Activated CD4-positive, CD25-positive, alpha-beta regulatory T cell treated with anti-CD3 and anti-CD28 coated beads, Interleukin-2, amount 50 U/mL, for 24 hours (primary cell): Measurements from ENCODE around the gene SCN1A.
"Not testable (repeated sequence)": the region's sequence is repeated elsewhere in the genome, so short reads cannot be mapped to it uniquely, and the experiment has no call there.

Source experiments
- ATAC-seq, 2 donors: fragments of 150-1000 bp; cut with Tn5 transposase; one replicate each; pipeline ENCODE4 v1.10.0; 2021; ENCODE audit warnings: mild to moderate bottlenecking in 1 of 2, moderate library complexity in 1 of 2

SCN1A gene

GRCh38 chr2:166135152-166135848, 7.5 kb upstream of the SCN1A start:
- no peak for ATAC-seq

GRCh38 chr2:166134252-166135151, 6.7 kb upstream of the SCN1A start:
- no peak for ATAC-seq

- no peak for ATAC-seq
Measured at GRCh38 chr2:166133653-166134052, 5.8 kb upstream of the SCN1A start.

- ATAC-seq: no peak
Measured at GRCh38 chr2:166128156-166128505, 311 bp upstream of the SCN1A start.

- ATAC-seq: no peak
Measured at GRCh38 chr2:166126007-166126639, 1.7 kb downstream of the SCN1A start.

- ATAC-seq: no peak
Measured at GRCh38 chr2:166125557-166125956, 2.3 kb downstream of the SCN1A start.

GRCh38 chr2:166118180-166118579, 9.6 kb downstream of the SCN1A start:
- ATAC-seq: no peak

- ATAC-seq: no peak
Measured at GRCh38 chr2:166117491-166117890, 10.3 kb downstream of the SCN1A start.

GRCh38 chr2:166115589-166115988, 12.2 kb downstream of the SCN1A start:
- ATAC-seq: no peak

- ATAC-seq: peak; percentile 62 to 71
Measured at GRCh38 chr2:166112193-166112605, 15.6 kb downstream of the SCN1A start.

- no peak for ATAC-seq
Measured at GRCh38 chr2:166106431-166107015, 21.3 kb downstream of the SCN1A start.

- no peak for ATAC-seq
Measured at GRCh38 chr2:166104773-166105172, 23.0 kb downstream of the SCN1A start.

- no peak for ATAC-seq
Measured at GRCh38 chr2:166104084-166104483, 23.7 kb downstream of the SCN1A start.

- not testable (repeated sequence) for ATAC-seq
Measured at GRCh38 chr2:166103277-166103676, 24.5 kb downstream of the SCN1A start.

GRCh38 chr2:166094325-166094724, 33.5 kb downstream of the SCN1A start:
- ATAC-seq: no peak

- no peak for ATAC-seq
Measured at GRCh38 chr2:166092889-166093288, 34.9 kb downstream of the SCN1A start.

- ATAC-seq: no peak
Measured at GRCh38 chr2:166091439-166091838, 36.4 kb downstream of the SCN1A start.

- ATAC-seq: no peak
Measured at GRCh38 chr2:166090908-166091307, 36.9 kb downstream of the SCN1A start.

- ATAC-seq: no peak
Measured at GRCh38 chr2:166090346-166090745, 37.5 kb downstream of the SCN1A start.

- ATAC-seq: no peak
Measured at GRCh38 chr2:166088634-166089033, 39.2 kb downstream of the SCN1A start.

- no peak for ATAC-seq
Measured at GRCh38 chr2:166084301-166084700, 43.5 kb downstream of the SCN1A start.

GRCh38 chr2:166082736-166083135, 45.1 kb downstream of the SCN1A start:
- ATAC-seq: no peak

GRCh38 chr2:166081852-166082251, 46.0 kb downstream of the SCN1A start:
- no peak for ATAC-seq
